Measurements from ENCODE around the gene PAQR6.
"Not testable (repeated sequence)": the region's sequence is repeated elsewhere in the genome, so short reads cannot be mapped to it uniquely, and the experiment has no call there.

PAQR6 gene

DNA sequence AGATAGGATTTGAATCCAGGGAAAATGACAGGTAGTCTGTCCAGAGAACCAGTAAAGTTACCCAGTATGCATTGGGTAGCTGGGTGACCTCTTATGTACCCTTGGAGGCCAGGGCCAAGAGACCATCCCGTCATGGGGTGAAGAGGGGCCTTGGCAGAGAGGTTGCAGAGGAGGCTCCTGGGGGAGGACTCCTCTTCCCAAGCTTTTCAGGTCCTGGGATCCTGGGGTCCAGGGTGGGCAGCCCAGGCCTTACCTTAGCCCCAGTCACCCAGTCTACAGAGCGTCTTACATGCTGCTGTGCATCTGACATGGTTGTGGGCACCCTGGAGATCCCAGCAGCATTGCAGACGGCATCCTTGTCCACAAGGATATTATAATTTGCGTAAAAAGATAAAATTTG, 21.1 kb downstream of the PAQR6 start:
- H3K4me3 ChIP-seq (ENCODE audit: low read depth, low read length) = no peak overlapping the region
- TF ChIP-seq, protein P1, sequence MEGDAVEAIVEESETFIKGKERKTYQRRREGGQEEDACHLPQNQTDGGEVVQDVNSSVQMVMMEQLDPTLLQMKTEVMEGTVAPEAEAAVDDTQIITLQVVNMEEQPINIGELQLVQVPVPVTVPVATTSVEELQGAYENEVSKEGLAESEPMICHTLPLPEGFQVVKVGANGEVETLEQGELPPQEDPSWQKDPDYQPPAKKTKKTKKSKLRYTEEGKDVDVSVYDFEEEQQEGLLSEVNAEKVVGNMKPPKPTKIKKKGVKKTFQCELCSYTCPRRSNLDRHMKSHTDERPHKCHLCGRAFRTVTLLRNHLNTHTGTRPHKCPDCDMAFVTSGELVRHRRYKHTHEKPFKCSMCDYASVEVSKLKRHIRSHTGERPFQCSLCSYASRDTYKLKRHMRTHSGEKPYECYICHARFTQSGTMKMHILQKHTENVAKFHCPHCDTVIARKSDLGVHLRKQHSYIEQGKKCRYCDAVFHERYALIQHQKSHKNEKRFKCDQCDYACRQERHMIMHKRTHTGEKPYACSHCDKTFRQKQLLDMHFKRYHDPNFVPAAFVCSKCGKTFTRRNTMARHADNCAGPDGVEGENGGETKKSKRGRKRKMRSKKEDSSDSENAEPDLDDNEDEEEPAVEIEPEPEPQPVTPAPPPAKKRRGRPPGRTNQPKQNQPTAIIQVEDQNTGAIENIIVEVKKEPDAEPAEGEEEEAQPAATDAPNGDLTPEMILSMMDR (IDR thresholded peaks at IDR 0.05; ENCODE audit: borderline replicate concordance, insufficient read depth, low read depth, low read length) = no peak

GRCh38 chr1:156226116-156226538, 21.7 kb downstream of the PAQR6 start:
- H3K4me3 ChIP-seq (ENCODE audit: low read depth, low read length) = no peak overlapping the region
- TF ChIP-seq, protein P1 (IDR thresholded peaks at IDR 0.05; ENCODE audit: borderline replicate concordance, insufficient read depth, low read depth, low read length) = no peak

DNA sequence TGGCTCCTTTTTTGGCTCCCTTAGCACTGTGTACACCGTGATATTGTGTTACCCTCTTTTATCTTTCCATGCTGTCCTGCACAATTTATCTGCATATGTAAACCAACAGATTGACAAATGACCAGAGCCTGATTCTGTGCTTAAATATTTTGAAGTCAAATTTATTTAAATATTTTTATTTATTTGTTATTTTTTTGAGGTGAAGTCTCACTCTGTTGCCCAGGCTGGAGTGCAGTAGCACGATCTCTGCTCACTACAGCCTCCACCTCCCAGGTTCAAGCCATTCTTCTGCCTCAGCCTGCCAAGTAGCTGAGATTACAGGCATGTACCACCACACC, 22.2 kb downstream of the PAQR6 start:
- H3K4me3 ChIP-seq (ENCODE audit: low read depth, low read length) = no peak overlapping the region
- TF ChIP-seq, protein P1 (IDR thresholded peaks at IDR 0.05; ENCODE audit: borderline replicate concordance, insufficient read depth, low read depth, low read length) = no peak

DNA sequence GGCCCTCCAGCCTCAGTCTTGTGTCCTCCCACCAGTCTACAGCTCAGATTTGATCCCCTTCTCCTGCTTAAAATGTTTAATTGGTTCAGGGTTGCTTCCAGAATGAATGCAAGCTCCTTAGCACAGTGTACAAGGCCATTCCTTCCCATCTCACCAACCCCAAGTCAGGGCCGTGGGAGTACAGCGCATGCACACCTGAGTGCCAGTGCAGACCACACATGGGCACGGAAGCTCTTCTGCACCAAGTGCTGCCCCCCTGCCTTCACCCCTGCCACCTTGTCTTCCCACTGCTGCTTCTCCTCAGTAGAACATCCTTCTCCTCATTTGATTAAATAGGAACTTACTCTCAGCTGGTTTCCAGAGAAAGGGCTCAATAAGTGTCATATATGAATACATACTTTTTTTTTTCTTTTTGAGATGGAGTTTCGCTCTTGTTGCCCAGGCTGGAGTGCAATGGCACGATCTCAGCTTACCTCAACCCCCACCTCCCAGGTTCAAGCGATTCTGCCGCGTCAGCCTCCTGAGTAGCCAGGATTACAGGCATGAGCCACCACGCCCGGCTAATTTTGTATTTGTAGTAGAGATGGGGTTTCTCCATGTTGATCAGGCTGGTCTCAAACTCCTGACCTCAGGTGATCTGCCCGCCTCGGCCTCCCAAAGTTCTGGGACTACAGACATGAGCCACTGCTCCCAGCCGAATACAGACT, 25.7 kb downstream of the PAQR6 start:
- H3K4me3 ChIP-seq (ENCODE audit: low read depth, low read length) = no peak overlapping the region
- TF ChIP-seq, protein P1 (IDR thresholded peaks at IDR 0.05; ENCODE audit: borderline replicate concordance, insufficient read depth, low read depth, low read length) = no peak

DNA sequence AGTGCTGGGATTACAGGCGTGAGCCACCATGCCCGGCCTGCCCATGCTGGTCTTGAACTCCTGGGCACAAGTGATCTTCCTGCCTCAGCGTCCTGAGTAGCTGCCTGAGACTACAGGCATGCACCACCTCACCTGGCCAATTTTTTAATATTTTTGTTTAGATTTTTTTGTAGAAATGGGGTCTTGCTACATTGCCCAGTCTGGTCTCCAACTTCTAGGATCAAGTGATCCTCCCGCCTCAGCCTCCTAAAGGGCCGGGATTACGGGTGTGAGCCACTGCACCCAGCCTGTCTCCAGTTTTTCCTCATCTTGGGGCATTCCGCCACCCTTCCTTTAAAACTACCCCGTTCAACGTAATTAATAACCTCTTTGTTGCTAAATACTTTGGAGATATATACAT, 27.6 kb downstream of the PAQR6 start:
- TF ChIP-seq, protein P1 (IDR thresholded peaks at IDR 0.05; ENCODE audit: borderline replicate concordance, insufficient read depth, low read depth, low read length) = no peak

GRCh38 chr1:156217871-156218270, 30.0 kb downstream of the PAQR6 start:
- no peak overlapping the region for H3K4me3 ChIP-seq (ENCODE audit: low read depth, low read length)
- TF ChIP-seq, protein P1 (IDR thresholded peaks at IDR 0.05; ENCODE audit: borderline replicate concordance, insufficient read depth, low read depth, low read length) = no peak

More for the DNA sequence above, 27.6 kb downstream of the PAQR6 start:
- no peak overlapping the region for H3K4me3 ChIP-seq (ENCODE audit: low read depth, low read length)

- not testable (repeated sequence) for H3K4me3 ChIP-seq (ENCODE audit: low read depth, low read length)
These were observed 31.3 kb downstream of the PAQR6 start for GRCh38 chr1:156216361-156217086.

All from GM12875 (cell line).